HL-60 (cell line): Measurements from ENCODE around the gene TMTC4.

Experiments
- GABPA ChIP-seq: IDR thresholded peaks from 2 replicates; pipeline ENCODE4 v1.6.1; 2012; ENCODE audit warnings: low read depth
- POLR2AphosphoS5 ChIP-seq: IDR thresholded peaks from 2 replicates; pipeline ENCODE4 v1.6.1; 2012; ENCODE audit warnings: low read depth
- SPI1 ChIP-seq: IDR thresholded peaks from 2 replicates; pipeline ENCODE4 v1.6.1; 2012; ENCODE audit warnings: low read depth, mild to moderate bottlenecking, borderline replicate concordance
- TF ChIP-seq, protein P1 (sequence below): IDR thresholded peaks from one replicate; pipeline ENCODE4 v1.5.1; 2011; ENCODE audit warnings: low read length, control low read depth, inconsistent platforms; ENCODE audit not compliant: insufficient read depth
- TF ChIP-seq, protein P2 (sequence below): IDR thresholded peaks from 2 replicates; pipeline ENCODE4 v1.6.1; 2012; ENCODE audit warnings: low read depth; ENCODE audit not compliant: insufficient replicate concordance

DNA sequence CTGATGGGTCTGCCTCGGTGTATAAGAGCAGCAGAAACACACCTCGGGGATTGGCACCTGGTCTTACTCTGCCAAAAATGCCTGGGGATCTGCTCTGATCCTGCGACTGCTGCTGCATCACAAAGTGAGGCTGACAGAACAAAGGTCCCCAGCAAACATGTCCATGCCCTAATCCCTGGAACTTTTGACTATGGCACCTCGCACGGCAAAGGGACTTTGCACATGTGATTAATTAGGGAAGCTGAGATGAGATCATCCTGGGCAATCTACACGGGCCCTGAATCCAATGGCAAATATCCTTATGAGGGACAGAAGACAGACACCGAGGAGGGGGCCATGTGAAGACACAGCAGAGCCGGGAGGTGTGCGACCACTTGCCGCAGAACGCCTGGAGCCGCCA, 94.5 kb downstream of the TMTC4 start:
- TF ChIP-seq, protein P1, sequence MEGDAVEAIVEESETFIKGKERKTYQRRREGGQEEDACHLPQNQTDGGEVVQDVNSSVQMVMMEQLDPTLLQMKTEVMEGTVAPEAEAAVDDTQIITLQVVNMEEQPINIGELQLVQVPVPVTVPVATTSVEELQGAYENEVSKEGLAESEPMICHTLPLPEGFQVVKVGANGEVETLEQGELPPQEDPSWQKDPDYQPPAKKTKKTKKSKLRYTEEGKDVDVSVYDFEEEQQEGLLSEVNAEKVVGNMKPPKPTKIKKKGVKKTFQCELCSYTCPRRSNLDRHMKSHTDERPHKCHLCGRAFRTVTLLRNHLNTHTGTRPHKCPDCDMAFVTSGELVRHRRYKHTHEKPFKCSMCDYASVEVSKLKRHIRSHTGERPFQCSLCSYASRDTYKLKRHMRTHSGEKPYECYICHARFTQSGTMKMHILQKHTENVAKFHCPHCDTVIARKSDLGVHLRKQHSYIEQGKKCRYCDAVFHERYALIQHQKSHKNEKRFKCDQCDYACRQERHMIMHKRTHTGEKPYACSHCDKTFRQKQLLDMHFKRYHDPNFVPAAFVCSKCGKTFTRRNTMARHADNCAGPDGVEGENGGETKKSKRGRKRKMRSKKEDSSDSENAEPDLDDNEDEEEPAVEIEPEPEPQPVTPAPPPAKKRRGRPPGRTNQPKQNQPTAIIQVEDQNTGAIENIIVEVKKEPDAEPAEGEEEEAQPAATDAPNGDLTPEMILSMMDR = no peak
- TF ChIP-seq GABPA (no peak), POLR2AphosphoS5 (no peak), SPI1 (no peak)
- TF ChIP-seq, protein P2, sequence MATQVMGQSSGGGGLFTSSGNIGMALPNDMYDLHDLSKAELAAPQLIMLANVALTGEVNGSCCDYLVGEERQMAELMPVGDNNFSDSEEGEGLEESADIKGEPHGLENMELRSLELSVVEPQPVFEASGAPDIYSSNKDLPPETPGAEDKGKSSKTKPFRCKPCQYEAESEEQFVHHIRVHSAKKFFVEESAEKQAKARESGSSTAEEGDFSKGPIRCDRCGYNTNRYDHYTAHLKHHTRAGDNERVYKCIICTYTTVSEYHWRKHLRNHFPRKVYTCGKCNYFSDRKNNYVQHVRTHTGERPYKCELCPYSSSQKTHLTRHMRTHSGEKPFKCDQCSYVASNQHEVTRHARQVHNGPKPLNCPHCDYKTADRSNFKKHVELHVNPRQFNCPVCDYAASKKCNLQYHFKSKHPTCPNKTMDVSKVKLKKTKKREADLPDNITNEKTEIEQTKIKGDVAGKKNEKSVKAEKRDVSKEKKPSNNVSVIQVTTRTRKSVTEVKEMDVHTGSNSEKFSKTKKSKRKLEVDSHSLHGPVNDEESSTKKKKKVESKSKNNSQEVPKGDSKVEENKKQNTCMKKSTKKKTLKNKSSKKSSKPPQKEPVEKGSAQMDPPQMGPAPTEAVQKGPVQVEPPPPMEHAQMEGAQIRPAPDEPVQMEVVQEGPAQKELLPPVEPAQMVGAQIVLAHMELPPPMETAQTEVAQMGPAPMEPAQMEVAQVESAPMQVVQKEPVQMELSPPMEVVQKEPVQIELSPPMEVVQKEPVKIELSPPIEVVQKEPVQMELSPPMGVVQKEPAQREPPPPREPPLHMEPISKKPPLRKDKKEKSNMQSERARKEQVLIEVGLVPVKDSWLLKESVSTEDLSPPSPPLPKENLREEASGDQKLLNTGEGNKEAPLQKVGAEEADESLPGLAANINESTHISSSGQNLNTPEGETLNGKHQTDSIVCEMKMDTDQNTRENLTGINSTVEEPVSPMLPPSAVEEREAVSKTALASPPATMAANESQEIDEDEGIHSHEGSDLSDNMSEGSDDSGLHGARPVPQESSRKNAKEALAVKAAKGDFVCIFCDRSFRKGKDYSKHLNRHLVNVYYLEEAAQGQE = no peak
